SU-DHL-6 (cell line): ENCODE results near the gene ZNF606.

ENCODE experiments used
- CTCF ChIP-seq: fragments of 200-600 bp; sonication (generic); IDR thresholded peaks from one replicate; pipeline ENCODE4 v1.5.1; 2017; ENCODE audit warnings: antibody characterized with exemption, mild to moderate bottlenecking, low read length, moderate library complexity; ENCODE audit not compliant: insufficient read depth, poor library complexity, severe bottlenecking
- EZH2phosphoT487 ChIP-seq: fragments of 200-600 bp; sonication (generic), shearing (Covaris generic); conservative IDR thresholded peaks from 2 replicates; pipeline ENCODE4 v1.6.1; 2018; ENCODE audit warnings: mild to moderate bottlenecking, antibody characterized with exemption, low read length, moderate library complexity, mixed read lengths

- TF ChIP-seq CTCF (no peak), EZH2phosphoT487 (no peak)
Measured at GRCh38 chr19:58022283-58022660, 19.7 kb upstream of the ZNF606 start.
